Right lung (tissue), 5 donors: Measurements from ENCODE around the gene SCN10A. TPM values are rescaled to one million over a fixed set of nuclear protein-coding genes. Genes with fewer than 3 reads are reported as not detected.
A peak's percentile ranks its signal among the peaks of the same experiment; 100 is the strongest.

Experiments
- DNase-seq, 2 donors: peaks; one replicate each; pipeline ENCODE4 v3.0.0-alpha.2; 2013
- polyA plus RNA-seq, 5 donors: library from polyadenylated mRNA; unstranded; fragments of 120-200 nt; gene quantifications; one replicate each; pipeline versions ENCODE4 v1.2.1 to v1.2.3, GENCODE V29; 2013; ENCODE audit warnings: inconsistent platforms in 1 of 5, low replicate concordance in 1 of 5; ENCODE audit not compliant: insufficient read length in 5 of 5, insufficient read depth in 1 of 5

SCN10A gene
- polyA plus RNA-seq, 5 donors: not detected

- peak in 1 of 2 donors; percentile 58 for DNase-seq
Observed at GRCh38 chr3:38651153-38651789, 164.7 kb downstream of the SCN10A start.

- DNase-seq: peak in 1 of 2 donors; percentile 13
Observed at GRCh38 chr3:38650248-38650951, 165.6 kb downstream of the SCN10A start.

GRCh38 chr3:38649500-38650247 lies 166.3 kb downstream of the SCN10A start, which contains the start of gene SCN5A:
Gene SCN5A (minus strand): TSS chr3:38649687. CDS start chr3:38633307, 16,380 bp downstream.
- DNase-seq: peak; percentile 46 to 55

GRCh38 chr3:38648659-38649499 lies 167.1 kb downstream of the SCN10A start:
- DNase-seq: no peak

GRCh38 chr3:38648024-38648658 lies 167.9 kb downstream of the SCN10A start:
- DNase-seq: no peak

- no peak for DNase-seq
Observed at GRCh38 chr3:38647217-38647970, 168.6 kb downstream of the SCN10A start.

Other genes with a start within 250 kb of the SCN10A start
- gene SCN5A, start 166.5 kb downstream of the SCN10A start, polyA plus RNA-seq: 1 to 10 TPM in 1 of 5 donors, under 1 TPM in 4; 0.52 to 1.0 (median 0.77) TPM
- 1 to 10 TPM in 1 of 5 donors, under 1 TPM in 4; 0.67 to 1.1 (median 0.88) TPM for gene SCN11A, start 235.7 kb upstream of the SCN10A start, polyA plus RNA-seq
- gene WDR48, start 235.8 kb upstream of the SCN10A start, polyA plus RNA-seq: 10 to 100 TPM; 45.2 to 90.9 (median 84.8) TPM